Inferior parietal cortex (tissue), 1 donor: ENCODE data around the gene AATF.

ENCODE experiments used
- DNase-seq: peaks from one replicate; pipeline ENCODE4 v3.0.0-alpha.2; 2016; ENCODE audit errors: extremely low spot score

Gene AATF

DNA sequence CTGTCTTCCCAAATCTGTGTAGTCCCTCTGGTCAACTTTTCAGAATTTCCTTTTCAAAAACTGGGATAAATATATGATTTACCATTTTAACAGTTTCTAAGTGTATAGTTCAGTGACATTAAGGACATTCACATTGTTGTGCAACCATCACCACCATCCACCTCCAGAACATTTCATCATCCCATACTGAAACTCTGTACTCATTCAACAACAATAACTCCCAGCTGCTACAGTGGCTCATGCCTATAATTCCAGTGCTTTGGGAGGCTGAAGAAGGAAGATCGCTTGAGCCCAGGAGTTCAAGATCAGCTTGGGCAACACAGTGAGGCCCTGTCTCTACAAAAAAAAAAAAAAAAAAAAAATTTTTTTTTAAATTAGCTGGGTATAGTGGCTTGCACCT lies 131.0 kb downstream of the AATF start:
- DNase-seq: no peak

DNA sequence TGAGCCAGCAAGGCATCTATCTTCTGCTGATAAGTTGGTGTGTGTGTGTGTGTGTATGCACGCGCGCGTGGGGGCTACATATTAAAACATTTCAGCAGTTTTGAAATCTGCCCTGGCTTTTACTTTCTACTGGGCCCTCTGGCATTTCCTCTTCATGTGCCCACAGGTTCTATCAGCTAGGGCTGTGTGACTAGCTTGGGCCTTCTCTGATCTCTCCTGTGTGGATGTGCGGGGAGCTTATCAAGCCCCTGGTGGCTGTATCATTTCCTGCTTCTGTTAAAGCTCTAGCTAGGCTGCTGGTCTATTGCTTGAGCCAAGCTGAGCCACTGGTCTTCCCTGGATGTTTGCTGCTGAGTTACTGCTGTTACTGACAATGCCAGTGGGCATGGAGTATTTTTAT lies 132.5 kb downstream of the AATF start:
- DNase-seq: no peak

DNA sequence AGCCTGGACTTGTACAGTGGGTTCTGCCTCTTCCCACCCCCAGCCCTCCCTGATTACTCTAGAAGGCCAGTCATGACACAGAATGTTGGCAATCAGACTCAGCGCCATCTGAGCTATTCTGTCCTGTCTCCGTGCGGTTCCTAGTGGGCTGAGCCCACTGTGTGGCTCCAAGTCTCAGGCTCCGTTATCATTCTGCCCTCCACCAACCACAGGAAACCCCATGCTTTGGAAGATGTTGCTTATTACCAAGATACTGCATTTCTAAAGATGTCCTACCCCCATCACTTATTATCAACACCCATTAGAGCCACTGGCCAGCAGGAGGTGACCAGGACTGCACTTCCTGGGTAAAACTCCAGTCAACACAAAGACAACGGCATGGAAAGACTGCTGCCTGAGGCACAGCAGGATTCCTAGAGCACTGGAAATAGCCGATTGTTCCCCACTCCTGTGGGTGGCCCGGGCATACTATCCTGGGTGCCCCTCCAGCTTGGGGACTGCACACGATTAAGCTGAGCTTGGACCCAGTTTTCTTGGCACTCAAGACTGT lies 133.6 kb downstream of the AATF start:
- DNase-seq: no peak

DNA sequence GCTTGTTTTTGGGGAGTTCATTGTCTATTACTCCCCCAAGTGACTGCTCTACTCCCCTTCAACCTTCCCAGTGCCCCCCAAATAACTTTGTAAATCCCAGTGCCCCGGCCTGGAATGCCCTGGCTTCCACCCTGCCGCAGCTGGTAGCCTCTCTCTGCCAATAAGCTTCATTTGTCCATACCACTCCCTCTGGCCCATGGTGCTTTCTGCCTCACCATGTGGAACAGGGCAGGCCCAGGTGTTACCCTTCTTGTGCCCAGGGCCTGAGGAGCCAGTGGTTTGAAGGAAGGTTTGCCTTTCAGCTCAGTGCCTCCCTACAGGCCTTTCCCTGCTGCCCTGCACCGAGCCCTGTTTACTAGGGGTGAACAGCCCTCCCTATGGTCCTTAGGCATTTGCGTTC lies 134.2 kb downstream of the AATF start:
- no peak for DNase-seq

DNA sequence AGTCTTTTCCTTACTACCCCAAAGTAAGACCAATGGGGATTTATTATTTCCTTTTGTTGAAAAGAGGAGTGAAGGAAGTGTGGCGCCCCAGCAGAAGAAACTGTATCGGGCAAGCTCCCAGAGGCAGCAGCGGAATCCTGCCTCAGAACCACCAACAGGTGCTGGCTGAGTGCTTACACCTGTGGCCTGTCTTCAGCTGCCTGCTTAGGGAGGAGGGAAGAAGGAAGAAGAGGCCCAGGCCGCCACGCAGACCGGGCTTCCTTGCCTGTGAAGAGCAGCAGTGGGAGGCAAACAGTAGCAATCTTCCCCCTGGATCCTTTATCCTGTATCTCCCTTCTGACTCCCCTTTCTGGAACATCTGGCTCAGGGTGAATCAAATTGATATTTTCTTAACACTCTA lies 134.7 kb downstream of the AATF start:
- DNase-seq: no peak

DNA sequence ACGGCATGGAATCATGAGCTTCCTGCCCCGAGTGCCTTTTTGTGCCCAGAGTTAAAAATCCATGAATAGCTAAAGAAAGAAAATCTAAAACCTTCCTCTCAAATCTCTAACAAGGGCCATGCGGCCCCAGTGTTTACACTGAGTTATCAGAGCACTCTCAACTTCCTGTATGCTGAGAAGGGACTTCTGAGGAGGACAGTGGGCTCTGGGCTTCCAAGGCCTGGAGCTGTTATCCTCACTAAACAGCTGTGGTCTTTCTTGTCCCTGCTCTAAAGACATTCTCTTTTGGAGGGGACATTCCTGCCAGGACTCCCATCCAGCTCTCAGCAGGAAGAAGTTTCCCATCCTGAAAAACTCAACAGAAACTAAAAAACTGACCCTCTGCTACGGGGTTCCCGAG lies 135.6 kb downstream of the AATF start:
- no peak for DNase-seq

DNA sequence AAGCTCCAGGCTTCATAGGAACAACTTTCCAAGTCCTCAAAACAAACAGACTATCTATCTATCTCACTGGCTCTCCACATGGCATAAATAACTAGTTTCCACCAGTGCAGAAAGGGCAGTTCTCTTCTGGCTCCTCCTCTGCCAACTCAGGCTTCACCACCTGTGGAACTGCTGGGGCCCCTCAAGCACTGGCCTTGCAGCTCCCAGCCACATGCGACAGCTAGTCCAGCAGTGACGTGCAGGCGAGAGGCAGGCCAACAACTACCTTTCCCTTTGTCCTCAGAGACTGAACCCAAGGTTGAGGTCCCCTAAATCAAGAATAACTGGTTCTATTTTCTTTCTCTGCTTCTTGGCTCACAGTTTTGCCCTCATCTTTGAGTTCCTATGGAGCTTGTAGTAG lies 137.6 kb downstream of the AATF start:
- no peak for DNase-seq

DNA sequence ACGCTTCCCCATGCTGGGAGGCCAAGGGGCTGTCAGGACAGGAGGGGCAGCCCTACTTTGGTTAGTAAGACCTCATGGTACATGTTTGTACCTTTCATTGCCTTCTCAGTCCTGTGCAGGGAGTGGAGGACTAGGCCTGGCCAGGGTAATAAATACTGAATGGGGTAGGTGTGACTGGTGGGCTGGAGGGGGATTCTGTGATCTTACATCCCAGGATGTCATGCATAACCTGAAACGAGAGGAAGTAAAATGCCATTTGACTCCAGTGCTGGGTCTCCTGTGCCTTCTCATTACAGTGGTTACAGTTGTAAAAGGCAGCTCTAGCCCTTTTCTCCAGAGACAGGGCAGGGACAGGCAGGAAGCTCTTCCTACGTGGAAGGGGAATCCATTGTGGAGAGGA lies 138.2 kb downstream of the AATF start:
- no peak for DNase-seq

DNA sequence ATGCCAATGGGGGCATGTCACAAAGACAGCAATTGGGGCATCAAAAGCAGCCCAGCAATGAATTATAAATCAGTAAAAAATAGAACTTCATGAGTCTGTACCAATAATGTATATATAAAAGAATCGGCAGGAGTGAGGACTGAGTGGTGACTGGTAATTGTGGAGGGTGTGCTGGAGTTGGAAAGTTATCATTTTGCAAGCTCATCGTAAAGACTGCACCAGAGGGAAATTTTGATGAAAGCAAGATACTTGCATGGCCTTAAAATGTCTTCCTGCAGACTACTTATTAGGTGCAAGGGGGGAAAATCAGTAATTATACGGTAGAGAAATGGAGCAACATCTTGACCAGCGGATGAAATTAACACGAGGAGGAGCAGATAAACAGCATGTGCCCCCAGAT lies 138.9 kb downstream of the AATF start:
- DNase-seq: no peak

DNA sequence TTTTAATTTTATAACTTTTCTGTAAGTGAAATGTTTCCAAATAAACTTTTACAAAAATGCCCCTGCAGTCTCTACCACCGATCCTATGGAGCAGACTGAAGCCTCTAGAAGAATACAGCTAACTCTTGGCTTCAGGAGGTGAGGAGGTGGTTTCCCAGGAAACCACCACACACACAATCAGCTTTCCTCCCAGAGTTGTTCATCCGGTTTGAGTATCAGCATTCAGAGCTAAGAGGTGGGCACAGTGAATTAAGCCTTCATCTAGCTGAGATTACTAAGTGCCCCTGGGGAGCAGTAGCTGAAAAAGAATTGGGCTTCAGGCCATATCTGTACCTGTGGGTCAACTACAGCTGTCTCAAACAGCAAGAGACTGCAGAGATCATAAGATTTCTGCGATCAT lies 139.7 kb downstream of the AATF start:
- no peak for DNase-seq

DNA sequence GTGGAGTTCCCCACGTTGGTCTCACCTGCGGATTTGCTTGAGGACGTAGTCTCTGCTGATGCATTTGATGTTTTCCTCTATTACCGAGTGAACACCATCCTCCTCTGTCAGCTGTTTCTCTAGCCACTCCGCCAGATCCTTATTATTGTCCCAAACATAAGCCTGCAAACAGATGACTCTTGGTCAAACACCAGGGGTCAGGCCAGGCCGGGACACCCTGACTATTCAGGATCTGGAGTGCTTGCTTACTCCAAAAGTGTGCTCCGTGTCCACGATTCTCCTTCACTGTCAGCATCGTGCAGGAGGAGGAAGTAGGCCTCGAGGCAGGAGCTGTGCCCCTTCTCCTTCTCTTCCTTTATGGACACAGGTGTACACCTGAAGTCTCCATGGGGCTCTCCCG lies 140.2 kb downstream of the AATF start:
- DNase-seq: no peak

DNA sequence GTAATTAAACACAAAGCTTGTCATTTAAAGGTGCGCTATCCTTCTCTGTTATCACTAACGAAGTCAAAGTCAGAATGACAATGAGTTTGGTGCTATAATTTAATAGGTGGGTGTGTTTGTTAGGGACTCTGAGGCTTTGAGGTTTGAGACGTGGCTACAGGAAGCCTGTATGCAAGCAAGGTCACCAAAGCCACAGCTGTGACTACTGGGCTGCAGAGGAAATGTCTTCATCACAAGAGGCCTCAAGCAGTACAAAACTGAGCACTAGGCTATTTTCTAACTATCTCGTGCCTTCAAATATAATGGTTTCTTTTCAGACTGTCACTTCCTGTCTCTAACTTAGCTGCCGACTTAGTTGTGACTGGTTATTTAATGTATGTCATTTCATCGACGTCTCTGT lies 141.2 kb downstream of the AATF start:
- DNase-seq: no peak

DNA sequence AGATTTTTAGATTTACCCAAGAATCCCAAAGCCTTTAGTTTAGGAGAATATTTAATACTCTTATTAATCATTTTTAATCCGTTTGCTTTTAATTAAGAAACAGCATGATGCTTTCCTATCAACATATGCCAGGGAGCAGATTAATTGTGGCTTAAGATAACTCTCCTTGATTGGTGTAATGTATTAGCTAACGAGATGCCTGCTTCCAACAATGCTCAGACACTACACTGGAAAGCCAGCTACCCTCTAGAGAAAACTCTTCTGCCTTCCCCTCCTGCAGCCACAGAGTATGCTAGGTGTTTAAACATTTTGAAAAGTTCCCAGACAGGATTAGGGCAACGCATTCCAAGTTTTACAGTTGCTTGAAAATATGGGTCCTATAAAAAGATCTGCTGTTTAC lies 142.2 kb downstream of the AATF start:
- DNase-seq: no peak

DNA sequence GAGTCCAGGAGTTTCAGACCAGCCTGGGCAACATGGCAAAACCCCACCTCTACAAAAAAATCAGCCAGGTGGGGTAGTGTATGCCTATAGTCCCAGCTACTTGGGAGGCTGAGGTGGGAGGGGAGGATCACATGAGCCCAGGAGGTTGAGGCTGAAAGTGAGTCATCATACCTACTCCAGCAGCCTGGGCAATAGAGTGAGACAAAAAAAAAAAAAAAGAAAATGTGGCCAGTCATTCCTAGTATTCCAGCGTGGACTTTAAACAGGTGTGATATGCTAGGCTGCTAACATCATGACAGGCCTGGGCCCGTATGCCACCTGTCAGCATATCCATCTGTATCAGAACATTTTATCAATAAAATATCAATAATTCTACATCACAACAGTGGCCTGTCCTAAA lies 143.3 kb downstream of the AATF start:
- DNase-seq: no peak

DNA sequence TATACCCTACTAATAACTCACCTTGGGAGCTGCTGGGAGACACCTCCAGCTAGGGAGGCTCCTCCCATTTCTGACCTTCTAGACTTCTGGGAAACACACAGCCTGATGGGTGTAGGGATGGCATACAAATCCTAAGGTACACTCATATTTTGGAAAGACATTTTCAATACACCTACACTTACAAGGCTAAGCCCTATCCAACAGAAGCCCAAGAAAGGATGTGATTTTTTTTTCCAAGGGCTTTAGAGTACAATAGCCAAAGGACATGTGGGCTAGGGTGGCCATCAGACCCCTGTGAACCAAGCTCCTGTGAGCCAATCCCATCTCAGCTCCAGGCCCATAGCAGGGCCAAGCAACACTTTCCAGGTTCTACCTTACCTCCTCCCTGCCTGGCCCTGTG lies 143.9 kb downstream of the AATF start:
- DNase-seq: no peak

DNA sequence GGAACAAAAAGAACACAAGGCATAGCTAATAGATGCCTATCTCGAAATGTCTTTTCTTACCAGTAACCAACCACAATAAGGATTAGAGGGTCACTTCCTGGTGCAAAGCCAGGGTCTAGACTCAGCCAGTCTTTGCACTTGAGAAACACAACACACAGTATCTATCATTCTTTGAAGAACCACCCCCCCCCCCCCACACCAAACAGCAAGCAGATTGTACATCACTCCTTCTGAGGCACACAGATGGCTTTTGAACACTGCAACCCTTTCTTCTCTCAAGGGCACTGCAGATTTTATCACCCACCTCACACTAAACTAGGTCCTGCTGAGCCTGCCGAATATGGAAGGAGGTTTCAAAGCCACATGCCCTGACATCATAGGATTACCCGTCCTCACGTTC lies 145.6 kb downstream of the AATF start:
- no peak for DNase-seq

DNA sequence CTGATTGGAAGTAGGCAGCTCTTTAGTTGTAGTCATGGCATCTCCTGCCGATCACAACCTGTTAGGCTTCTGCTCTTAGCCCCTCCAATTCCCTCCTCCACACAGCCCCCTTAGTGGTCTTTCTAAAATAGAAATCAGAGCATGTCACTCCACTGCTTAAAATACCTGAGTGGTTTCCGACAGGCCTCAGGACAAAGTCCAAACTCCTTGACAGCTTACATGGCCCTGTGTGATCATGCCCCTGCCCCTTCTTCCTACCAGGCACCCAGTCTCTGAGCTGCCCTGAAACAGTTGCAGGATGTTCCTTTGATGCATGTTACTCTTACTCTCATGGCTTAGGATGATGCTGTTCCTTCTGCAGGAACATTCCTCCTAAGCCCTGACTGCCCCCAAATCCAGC lies 147.3 kb downstream of the AATF start:
- no peak for DNase-seq

DNA sequence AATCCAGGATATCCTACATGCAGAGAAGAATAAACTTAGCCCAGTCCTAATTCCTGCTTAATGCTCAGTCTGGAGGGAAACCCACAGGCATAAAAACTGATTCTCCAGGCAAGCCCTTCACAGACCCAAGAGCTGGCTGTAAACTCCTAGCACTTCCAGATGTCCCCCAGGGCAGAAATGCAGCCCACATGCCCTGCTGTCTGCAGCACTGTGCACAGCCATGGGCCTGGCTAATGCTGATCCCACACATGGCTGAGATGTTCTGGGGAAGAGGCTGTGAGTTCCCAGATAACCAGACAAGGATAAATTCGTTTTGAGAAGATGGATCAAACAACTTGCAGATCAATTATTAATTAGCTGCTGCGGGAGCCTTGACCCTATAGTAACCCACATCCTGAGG lies 148.4 kb downstream of the AATF start:
- DNase-seq: no peak

DNA sequence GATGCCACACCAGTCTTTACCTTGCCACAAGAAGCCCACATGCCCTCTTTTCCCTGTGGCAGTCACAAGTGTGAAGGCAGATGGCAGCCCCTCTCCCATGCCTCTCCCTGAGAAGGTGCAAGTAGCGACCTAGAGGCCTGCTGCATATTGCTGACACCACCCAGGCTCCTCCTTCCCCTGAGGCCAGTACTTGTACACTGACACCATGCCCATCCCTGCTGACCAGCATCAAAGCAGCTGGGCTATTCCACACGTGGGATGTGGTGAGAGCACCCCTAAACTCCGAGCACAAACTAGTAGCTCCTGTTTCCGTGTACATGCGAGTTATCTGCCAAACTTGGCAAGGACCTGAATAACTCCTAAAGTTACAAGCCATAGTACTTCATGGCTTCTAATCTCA lies 149.4 kb downstream of the AATF start:
- DNase-seq: no peak

DNA sequence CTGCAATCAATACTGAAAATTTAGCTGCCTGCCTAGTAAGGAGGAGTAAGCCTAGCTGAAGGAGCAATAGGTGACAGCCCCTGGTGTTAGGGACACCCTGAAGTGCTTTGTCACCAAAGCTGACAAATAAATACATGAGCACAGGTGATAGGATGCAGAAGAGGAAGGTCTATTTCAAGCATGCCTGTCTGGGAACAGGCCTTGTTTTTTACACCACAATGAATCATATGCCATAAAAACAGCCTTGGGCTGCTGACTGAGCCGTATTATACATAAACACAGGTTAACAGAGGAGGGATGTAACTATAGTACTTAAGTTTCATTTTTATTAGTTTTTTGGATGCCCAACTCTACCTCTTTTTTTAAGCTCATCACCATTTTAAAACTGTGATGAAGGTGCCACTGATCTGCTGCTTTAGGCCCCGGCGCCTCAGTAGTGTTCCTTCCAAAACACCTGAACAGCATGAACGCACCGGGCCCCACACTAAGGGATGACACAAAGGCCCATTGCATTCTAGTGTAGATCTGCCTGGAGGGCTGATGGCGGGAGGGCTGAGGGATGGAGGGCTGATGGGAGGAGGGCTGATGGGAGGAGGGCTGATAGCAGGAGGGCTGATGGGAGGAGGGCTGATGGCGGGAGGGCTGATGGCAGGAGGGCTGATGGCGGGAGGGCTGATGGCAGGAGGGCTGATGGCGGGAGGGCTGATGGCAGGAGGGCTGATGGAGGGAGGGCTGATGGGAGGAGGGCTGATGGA lies 150.3 kb downstream of the AATF start:
- no peak for DNase-seq

DNA sequence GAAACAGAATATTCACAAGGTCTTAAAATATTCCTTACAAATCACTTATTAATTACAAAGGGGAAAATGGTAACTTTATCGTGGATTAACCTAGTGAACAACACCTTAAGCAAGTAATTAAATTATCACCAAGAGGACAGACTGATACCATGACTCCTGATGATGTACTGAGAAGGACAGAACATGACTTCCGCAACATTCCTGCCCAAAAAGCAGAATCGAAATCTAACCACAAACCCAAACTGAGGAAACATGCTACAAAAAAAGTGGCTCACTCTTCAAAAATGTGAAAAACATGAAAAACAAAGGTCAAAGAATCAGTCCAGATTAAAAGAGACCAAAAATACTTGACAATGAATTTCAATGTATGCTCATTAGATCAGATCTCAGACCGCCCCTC lies 151.5 kb downstream of the AATF start:
- DNase-seq: no peak

DNA sequence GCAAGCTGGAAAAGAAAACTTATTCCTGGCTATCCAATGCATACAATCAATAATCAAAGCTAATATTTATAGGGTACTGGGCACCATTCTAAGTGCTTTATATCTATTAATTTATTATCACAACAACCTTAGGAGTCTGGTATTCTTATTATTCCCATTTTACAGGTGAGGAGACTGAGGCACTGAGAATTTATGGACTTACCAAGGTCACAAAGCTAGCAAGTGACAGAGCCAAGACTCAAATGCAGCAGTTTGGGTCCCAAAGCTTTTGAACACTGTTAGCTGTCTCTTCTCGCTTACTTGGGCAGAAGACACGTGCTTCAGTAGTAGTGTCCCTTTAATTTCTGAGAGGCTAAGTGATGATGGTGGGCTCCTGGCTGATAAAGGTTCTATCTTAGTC lies 152.6 kb downstream of the AATF start:
- DNase-seq: no peak

DNA sequence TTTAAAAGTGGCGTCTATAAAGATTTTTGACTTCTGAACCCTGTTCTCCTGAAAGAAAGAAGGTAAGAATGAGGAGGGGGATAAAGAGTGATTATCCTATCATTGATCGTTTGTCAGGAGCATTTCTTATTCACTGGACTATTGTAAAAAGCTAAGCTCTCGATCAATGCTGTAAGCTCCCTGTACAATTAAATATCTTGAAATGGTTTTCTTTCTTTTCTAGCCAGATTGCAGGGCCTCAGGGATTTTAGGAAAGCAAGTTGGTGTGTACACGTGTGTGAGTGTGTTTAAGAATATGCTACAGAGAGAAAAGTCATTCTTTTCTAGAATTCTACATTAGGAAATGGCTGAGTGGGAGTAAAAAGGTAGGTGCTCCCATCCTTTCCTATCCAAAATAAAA lies 154.5 kb downstream of the AATF start:
- DNase-seq: no peak

DNA sequence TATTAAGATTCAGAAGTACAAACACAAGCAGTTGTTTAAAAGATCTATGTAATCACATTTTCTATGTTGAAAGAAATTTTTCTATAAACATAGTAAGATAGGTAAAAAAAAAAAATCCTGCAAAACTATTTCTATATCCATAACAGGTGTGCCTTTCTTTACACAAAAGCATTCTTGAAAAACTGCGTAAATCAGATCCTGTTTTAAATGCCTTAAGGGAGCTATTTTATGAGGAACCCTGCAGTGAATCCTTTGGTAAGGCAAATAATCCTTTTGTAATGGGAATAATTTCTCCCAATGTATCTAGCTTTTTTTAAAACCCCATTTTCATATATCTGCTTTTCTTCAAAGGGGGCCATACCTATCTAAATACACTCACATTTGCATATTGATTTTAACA lies 157.3 kb downstream of the AATF start:
- no peak for DNase-seq
